Prostate gland (tissue), 2 donors: Measurements from ENCODE around the gene AGPAT4. TPM values are rescaled to one million over a fixed set of nuclear protein-coding genes. Genes with fewer than 3 reads are reported as not detected.

Experiments
- DNase-seq: peaks from one replicate; pipeline ENCODE4 v3.0.0-alpha.2; 2019; ENCODE audit warnings: low spot score
- H3K27ac ChIP-seq, 2 donors: fragments of 200-600 bp; sonication (generic); 2 replicates each; pipeline ENCODE4 v1.5.1; 2017 to 2019
- H3K27me3 ChIP-seq: fragments of 200-600 bp; sonication (generic); replicated peaks from 2 replicates; pipeline ENCODE4 v1.5.1; 2019; ENCODE audit not compliant: insufficient read depth
- H3K36me3 ChIP-seq, 2 donors: fragments of 200-600 bp; sonication (generic); 1 replicate in 1 of 2; 2 replicates in 1 of 2; pipeline versions ENCODE4 v1.5.1 to v1.8.1; 2017 to 2019
- H3K4me1 ChIP-seq: fragments of 200-600 bp; sonication (generic); replicated peaks from 2 replicates; pipeline ENCODE4 v1.5.1; 2019
- H3K4me3 ChIP-seq, 2 donors: fragments of 200-600 bp; sonication (generic); 2 replicates each; pipeline ENCODE4 v1.5.1; 2017 to 2019
- H3K9me3 ChIP-seq: fragments of 200-600 bp; sonication (generic); 2 replicates; pipeline ENCODE4 v1.5.1; 2017
- CTCF ChIP-seq, 4 experiments: fragments of 200-600 bp in 2 of 4; fragments of 450-650 bp in 2 of 4; sonication (generic) in 2 of 4; IDR thresholded peaks; 1 replicate in 3 of 4; 2 replicates in 1 of 4; pipeline ENCODE4 v1.5.1; 2016 to 2019; ENCODE audit warnings: antibody characterized with exemption in 4 of 4, mild to moderate bottlenecking in 2 of 4, moderate library complexity in 2 of 4
- POLR2A ChIP-seq: fragments of 450-650 bp; IDR thresholded peaks from one replicate; pipeline ENCODE4 v1.6.1; 2016; ENCODE audit warnings: antibody characterized with exemption, mild to moderate bottlenecking
- POLR2AphosphoS5 ChIP-seq: sonication (generic); formaldehyde crosslinking; IDR thresholded peaks from one replicate; pipeline ENCODE4 v1.6.1; 2017; ENCODE audit warnings: antibody characterized with exemption
- WGBS: methylation state at CpG from one replicate; pipeline ENCODE4 v1.1.5; 2018; 5-methylcytosine and 5-hydroxymethylcytosine counted together
- intact Hi-C: fragments of 100-400 bp; cut with DNase I; formaldehyde crosslinking; loops from one replicate; pipeline ENCODE4 v1.14.2; 2022
- total RNA-seq, 2 donors: library from RNA; depleted of rRNA; stranded (reverse); fragments of >200 nt; gene quantifications; one replicate each; pipeline ENCODE4 v1.1.0, GENCODE V29; 2016

Gene AGPAT4
- total RNA-seq, 2 donors from 2014 or later: 1.7 to 4.2 TPM

- H3K27ac ChIP-seq: no peak overlapping the region
- intact Hi-C loops: no loop called here
Observed at GRCh38 chr6:161302949-161303348, 29.1 kb upstream of the AGPAT4 start.

GRCh38 chr6:161301338-161301737 lies 27.5 kb upstream of the AGPAT4 start:
- no peaks in the 10 kb centered on the region for H3K4me1 ChIP-seq
- no peak for DNase-seq
- H3K36me3 ChIP-seq: no peaks in the 10 kb centered on the region
- no peak overlapping the region for H3K27ac ChIP-seq
- no peaks in the 10 kb centered on the region for H3K27me3 ChIP-seq
- H3K9me3 ChIP-seq: no peaks in the 10 kb centered on the region
- intact Hi-C loops: no loop called here
- no peak for TF ChIP-seq POLR2AphosphoS5
- H3K4me3 ChIP-seq: no peak overlapping the region
- WGBS: 16% methylated on average over 2 of the region's 2 CpGs

More at GRCh38 chr6:161302949-161303348, 29.1 kb upstream of the AGPAT4 start:
- Histone ChIP-seq H3K27me3 (no peaks in the 10 kb centered on the region), H3K4me1 (no peaks in the 10 kb centered on the region), H3K4me3 (no peak overlapping the region), H3K36me3 (no peaks in the 10 kb centered on the region), H3K9me3 (no peaks in the 10 kb centered on the region)
- 93% methylated on average over 6 of the region's 6 CpGs for WGBS
- TF ChIP-seq CTCF (IDR thresholded peaks at IDR 0.05): no peak
- TF ChIP-seq POLR2AphosphoS5: no peak
- no peak for TF ChIP-seq POLR2A
- no peak for DNase-seq

- intact Hi-C loops: no loop called here
Observed at GRCh38 chr6:161300823-161301222, 27.0 kb upstream of the AGPAT4 start.

GRCh38 chr6:161299726-161300125 lies 25.9 kb upstream of the AGPAT4 start:
- intact Hi-C loops: no loop called here
- no peaks in the 10 kb centered on the region for H3K4me1 ChIP-seq
- no peaks in the 10 kb centered on the region for H3K27me3 ChIP-seq
- no peaks in the 10 kb centered on the region for H3K9me3 ChIP-seq
- no peak for TF ChIP-seq POLR2A
- no peak for TF ChIP-seq POLR2AphosphoS5
- TF ChIP-seq CTCF (IDR thresholded peaks at IDR 0.05): no peak
- no peaks in the 10 kb centered on the region for H3K36me3 ChIP-seq
- DNase-seq: no peak
- WGBS: 92% methylated on average over 4 of the region's 4 CpGs
- no peak overlapping the region for H3K4me3 ChIP-seq
- no peak overlapping the region for H3K27ac ChIP-seq

More at GRCh38 chr6:161300823-161301222, 27.0 kb upstream of the AGPAT4 start:
- H3K4me1 ChIP-seq: no peaks in the 10 kb centered on the region
- DNase-seq: no peak
- TF ChIP-seq CTCF (IDR thresholded peaks at IDR 0.05) (no peak), POLR2A (no peak), POLR2AphosphoS5 (no peak)
- no peak overlapping the region for H3K27ac ChIP-seq
- H3K36me3 ChIP-seq: no peaks in the 10 kb centered on the region
- no peaks in the 10 kb centered on the region for H3K9me3 ChIP-seq
- H3K4me3 ChIP-seq: no peak overlapping the region
- H3K27me3 ChIP-seq: no peaks in the 10 kb centered on the region

- TF ChIP-seq POLR2AphosphoS5 (no peak), POLR2A (no peak), CTCF (IDR thresholded peaks at IDR 0.05) (no peak)
- no peaks in the 10 kb centered on the region for H3K36me3 ChIP-seq
- H3K4me3 ChIP-seq: no peak overlapping the region
- H3K27me3 ChIP-seq: no peaks in the 10 kb centered on the region
- H3K27ac ChIP-seq: no peak overlapping the region
- intact Hi-C loops: no loop called here
- no peak for DNase-seq
- no peaks in the 10 kb centered on the region for H3K4me1 ChIP-seq
- WGBS: 69% methylated on average over 1 of the region's 1 CpG
- H3K9me3 ChIP-seq: no peaks in the 10 kb centered on the region
Observed at GRCh38 chr6:161295784-161296183, 21.9 kb upstream of the AGPAT4 start.
